ENCODE measurements around the gene E2F2. TPM values are rescaled to one million over a fixed set of nuclear protein-coding genes. Genes with fewer than 3 reads are reported as not detected.

Gene E2F2
- total and polyA plus RNA-seq, 2 experiments from 2014 or later, result 0.78 to 3.4 TPM

DNA sequence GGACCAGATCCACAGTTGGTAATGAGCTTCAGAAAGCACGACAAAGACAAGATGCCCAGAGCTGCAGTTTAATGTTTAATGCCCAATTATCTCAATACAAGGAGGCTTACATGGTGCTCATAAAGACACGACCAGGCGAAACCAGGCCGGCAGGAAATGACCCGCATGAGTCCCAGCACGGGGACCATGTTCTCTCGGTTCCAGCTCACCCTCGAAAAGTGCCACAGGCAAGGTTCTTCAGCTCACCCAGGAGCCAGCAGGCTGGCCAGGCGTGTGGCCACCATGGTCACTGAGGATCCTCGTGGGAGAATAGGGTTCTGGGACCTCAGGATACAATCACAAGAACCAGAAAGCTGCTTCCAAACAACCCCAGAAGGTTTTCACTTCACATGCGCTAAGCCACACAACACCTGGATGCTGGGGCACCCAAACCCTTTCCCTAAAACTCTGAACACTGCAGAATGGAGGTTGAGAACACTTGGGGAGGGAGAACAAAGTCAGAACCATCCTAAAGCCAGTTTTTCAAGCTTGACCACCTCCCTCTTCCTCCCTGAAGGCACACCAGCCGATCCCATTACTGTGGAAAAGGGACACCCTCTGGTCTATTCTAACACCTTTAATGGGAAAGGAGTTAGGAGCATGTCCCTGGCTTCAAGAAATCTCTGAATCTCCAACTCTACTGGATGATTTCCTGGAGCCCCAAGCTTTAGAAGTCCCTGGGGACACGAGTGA lies 24.5 kb downstream of the E2F2 start:
- H3K79me2 ChIP-seq (replicated peaks; ENCODE audit: insufficient read depth), result no peaks in the 10 kb centered on the region
- no peak overlapping the region for H3K4me3 Mint-ChIP-seq
- DNase-seq (ENCODE audit: low spot score) (no peak), ATAC-seq (no peak)
- no peaks in the 10 kb centered on the region for H3K36me3 ChIP-seq (ENCODE audit: insufficient read depth)
- no peaks in the 10 kb centered on the region for H3F3A ChIP-seq (replicated peaks; ENCODE audit: low read depth)
- H3K27ac Mint-ChIP-seq, result no peak overlapping the region
- H3K9me2 ChIP-seq (ENCODE audit: insufficient read depth), result no peaks in the 10 kb centered on the region
- H3K4me3 ChIP-seq, result no peak overlapping the region
- H3K4me1 Mint-ChIP-seq, result peaks cover 4% of the 10 kb centered on the region; the same call in 1 of the 3 replicates
- no peak overlapping the region for H3K27ac ChIP-seq (ENCODE audit: low read depth)
- no peaks in the 10 kb centered on the region for H3K27me3 ChIP-seq (ENCODE audit: insufficient read depth)
- peaks cover 3% of the 10 kb centered on the region; the same call in 2 of the 3 replicates for H3K36me3 Mint-ChIP-seq (ENCODE audit: low read depth)
- no peak overlapping the region for H3K4me2 ChIP-seq
- no peak overlapping the region for H2AFZ ChIP-seq
- H3K4me1 ChIP-seq (ENCODE audit: insufficient read depth), result peaks cover 4% of the 10 kb centered on the region
- no peaks in the 10 kb centered on the region; the same call in none of the 2 replicates for H4K20me1 ChIP-seq (replicated peaks; ENCODE audit: insufficient read depth)
- H3K9me3 Mint-ChIP-seq, result no peaks in the 10 kb centered on the region
- no peak for TF ChIP-seq POLR2AphosphoS5 (IDR thresholded peaks at IDR 0.05; ENCODE audit: low read depth)
- no peak for TF ChIP-seq ZNF331 (CRISPR knock-in tag; IDR thresholded peaks at IDR 0.05; ENCODE audit: low read depth)
- no peak for TF ChIP-seq NANOG (IDR thresholded peaks at IDR 0.05; ENCODE audit: borderline replicate concordance)
- TF ChIP-seq ZNF114 (CRISPR knock-in tag; IDR thresholded peaks at IDR 0.05), result no peak
- no peak for TF ChIP-seq EZH2 (IDR thresholded peaks at IDR 0.05; ENCODE audit: low read depth, unreplicated experiment)
- TF ChIP-seq, protein P1, sequence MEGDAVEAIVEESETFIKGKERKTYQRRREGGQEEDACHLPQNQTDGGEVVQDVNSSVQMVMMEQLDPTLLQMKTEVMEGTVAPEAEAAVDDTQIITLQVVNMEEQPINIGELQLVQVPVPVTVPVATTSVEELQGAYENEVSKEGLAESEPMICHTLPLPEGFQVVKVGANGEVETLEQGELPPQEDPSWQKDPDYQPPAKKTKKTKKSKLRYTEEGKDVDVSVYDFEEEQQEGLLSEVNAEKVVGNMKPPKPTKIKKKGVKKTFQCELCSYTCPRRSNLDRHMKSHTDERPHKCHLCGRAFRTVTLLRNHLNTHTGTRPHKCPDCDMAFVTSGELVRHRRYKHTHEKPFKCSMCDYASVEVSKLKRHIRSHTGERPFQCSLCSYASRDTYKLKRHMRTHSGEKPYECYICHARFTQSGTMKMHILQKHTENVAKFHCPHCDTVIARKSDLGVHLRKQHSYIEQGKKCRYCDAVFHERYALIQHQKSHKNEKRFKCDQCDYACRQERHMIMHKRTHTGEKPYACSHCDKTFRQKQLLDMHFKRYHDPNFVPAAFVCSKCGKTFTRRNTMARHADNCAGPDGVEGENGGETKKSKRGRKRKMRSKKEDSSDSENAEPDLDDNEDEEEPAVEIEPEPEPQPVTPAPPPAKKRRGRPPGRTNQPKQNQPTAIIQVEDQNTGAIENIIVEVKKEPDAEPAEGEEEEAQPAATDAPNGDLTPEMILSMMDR (conservative IDR thresholded peaks at IDR 0.05; ENCODE audit: low read depth in 2 of 2), result no peak
- TF ChIP-seq, protein P2, sequence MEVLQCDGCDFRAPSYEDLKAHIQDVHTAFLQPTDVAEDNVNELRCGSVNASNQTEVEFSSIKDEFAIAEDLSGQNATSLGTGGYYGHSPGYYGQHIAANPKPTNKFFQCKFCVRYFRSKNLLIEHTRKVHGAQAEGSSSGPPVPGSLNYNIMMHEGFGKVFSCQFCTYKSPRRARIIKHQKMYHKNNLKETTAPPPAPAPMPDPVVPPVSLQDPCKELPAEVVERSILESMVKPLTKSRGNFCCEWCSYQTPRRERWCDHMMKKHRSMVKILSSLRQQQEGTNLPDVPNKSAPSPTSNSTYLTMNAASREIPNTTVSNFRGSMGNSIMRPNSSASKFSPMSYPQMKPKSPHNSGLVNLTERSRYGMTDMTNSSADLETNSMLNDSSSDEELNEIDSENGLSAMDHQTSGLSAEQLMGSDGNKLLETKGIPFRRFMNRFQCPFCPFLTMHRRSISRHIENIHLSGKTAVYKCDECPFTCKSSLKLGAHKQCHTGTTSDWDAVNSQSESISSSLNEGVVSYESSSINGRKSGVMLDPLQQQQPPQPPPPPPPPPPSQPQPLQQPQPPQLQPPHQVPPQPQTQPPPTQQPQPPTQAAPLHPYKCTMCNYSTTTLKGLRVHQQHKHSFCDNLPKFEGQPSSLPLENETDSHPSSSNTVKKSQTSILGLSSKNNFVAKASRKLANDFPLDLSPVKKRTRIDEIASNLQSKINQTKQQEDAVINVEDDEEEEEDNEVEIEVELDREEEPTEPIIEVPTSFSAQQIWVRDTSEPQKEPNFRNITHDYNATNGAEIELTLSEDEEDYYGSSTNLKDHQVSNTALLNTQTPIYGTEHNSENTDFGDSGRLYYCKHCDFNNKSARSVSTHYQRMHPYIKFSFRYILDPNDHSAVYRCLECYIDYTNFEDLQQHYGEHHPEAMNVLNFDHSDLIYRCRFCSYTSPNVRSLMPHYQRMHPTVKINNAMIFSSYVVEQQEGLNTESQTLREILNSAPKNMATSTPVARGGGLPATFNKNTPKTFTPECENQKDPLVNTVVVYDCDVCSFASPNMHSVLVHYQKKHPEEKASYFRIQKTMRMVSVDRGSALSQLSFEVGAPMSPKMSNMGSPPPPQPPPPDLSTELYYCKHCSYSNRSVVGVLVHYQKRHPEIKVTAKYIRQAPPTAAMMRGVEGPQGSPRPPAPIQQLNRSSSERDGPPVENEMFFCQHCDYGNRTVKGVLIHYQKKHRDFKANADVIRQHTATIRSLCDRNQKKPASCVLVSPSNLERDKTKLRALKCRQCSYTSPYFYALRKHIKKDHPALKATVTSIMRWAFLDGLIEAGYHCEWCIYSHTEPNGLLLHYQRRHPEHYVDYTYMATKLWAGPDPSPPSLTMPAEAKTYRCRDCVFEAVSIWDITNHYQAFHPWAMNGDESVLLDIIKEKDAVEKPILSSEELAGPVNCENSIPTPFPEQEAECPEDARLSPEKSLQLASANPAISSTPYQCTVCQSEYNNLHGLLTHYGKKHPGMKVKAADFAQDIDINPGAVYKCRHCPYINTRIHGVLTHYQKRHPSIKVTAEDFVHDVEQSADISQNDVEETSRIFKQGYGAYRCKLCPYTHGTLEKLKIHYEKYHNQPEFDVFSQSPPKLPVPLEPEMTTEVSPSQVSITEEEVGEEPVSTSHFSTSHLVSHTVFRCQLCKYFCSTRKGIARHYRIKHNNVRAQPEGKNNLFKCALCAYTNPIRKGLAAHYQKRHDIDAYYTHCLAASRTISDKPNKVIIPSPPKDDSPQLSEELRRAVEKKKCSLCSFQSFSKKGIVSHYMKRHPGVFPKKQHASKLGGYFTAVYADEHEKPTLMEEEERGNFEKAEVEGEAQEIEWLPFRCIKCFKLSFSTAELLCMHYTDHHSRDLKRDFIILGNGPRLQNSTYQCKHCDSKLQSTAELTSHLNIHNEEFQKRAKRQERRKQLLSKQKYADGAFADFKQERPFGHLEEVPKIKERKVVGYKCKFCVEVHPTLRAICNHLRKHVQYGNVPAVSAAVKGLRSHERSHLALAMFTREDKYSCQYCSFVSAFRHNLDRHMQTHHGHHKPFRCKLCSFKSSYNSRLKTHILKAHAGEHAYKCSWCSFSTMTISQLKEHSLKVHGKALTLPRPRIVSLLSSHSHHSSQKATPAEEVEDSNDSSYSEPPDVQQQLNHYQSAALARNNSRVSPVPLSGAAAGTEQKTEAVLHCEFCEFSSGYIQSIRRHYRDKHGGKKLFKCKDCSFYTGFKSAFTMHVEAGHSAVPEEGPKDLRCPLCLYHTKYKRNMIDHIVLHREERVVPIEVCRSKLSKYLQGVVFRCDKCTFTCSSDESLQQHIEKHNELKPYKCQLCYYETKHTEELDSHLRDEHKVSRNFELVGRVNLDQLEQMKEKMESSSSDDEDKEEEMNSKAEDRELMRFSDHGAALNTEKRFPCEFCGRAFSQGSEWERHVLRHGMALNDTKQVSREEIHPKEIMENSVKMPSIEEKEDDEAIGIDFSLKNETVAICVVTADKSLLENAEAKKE (CRISPR knock-in tag; IDR thresholded peaks at IDR 0.05), result no peak
- TF ChIP-seq STAT1 (IDR thresholded peaks at IDR 0.05; ENCODE audit: unreplicated experiment), result no peak
- TF ChIP-seq, protein P3, sequence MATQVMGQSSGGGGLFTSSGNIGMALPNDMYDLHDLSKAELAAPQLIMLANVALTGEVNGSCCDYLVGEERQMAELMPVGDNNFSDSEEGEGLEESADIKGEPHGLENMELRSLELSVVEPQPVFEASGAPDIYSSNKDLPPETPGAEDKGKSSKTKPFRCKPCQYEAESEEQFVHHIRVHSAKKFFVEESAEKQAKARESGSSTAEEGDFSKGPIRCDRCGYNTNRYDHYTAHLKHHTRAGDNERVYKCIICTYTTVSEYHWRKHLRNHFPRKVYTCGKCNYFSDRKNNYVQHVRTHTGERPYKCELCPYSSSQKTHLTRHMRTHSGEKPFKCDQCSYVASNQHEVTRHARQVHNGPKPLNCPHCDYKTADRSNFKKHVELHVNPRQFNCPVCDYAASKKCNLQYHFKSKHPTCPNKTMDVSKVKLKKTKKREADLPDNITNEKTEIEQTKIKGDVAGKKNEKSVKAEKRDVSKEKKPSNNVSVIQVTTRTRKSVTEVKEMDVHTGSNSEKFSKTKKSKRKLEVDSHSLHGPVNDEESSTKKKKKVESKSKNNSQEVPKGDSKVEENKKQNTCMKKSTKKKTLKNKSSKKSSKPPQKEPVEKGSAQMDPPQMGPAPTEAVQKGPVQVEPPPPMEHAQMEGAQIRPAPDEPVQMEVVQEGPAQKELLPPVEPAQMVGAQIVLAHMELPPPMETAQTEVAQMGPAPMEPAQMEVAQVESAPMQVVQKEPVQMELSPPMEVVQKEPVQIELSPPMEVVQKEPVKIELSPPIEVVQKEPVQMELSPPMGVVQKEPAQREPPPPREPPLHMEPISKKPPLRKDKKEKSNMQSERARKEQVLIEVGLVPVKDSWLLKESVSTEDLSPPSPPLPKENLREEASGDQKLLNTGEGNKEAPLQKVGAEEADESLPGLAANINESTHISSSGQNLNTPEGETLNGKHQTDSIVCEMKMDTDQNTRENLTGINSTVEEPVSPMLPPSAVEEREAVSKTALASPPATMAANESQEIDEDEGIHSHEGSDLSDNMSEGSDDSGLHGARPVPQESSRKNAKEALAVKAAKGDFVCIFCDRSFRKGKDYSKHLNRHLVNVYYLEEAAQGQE (IDR thresholded peaks at IDR 0.05; ENCODE audit: unreplicated experiment), result no peak
- TF ChIP-seq, protein P4, sequence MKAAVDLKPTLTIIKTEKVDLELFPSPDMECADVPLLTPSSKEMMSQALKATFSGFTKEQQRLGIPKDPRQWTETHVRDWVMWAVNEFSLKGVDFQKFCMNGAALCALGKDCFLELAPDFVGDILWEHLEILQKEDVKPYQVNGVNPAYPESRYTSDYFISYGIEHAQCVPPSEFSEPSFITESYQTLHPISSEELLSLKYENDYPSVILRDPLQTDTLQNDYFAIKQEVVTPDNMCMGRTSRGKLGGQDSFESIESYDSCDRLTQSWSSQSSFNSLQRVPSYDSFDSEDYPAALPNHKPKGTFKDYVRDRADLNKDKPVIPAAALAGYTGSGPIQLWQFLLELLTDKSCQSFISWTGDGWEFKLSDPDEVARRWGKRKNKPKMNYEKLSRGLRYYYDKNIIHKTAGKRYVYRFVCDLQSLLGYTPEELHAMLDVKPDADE (IDR thresholded peaks at IDR 0.05), result no peak
- H3K27me3 Mint-ChIP-seq (ENCODE audit: insufficient read depth, low read depth, poor library complexity), result peaks cover 4% of the 10 kb centered on the region

All from GM23338 (cell line).